GM12875 (cell line): Measurements from ENCODE around the gene INTS15.

Source experiments
- H3K4me3 ChIP-seq: one replicate; pipeline ENCODE4 v1.5.1; 2011; ENCODE audit warnings: low read depth, low read length, control low read depth
- TF ChIP-seq, protein P1 (sequence below): IDR thresholded peaks from 2 replicates; pipeline ENCODE4 v1.5.1; 2011; ENCODE audit warnings: low read depth, mild to moderate bottlenecking, control low read depth, inconsistent platforms, low read length, moderate library complexity, borderline replicate concordance; ENCODE audit not compliant: insufficient read depth

The INTS15 gene

DNA sequence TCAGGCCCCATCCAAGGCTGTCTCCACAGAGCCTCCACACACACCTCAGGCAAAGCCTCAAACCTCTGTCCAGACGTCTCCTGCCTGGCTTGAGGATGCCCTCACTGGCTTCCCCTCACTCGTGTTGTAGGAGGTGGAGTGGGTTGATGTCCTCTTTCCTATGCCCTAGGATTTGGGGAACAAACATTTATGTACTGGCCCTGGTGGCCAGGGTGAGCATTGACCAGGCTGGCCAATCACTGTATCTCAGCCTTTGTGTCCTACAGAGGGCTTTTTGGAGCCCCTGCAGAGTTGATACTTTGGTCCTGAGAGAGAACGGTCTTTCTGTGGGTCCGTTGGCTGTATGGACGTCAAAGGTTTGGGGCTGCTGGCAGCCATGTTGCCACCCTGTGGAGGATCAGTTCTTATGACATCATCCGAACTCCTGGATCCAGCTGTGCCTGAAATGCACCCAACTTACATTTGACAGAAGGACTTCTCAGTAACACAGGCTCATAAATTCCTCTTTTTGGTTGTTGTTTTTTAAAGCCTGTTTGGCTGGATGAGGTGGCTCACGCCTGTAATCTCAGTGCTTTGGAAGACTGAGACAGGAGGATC lies 36.3 kb upstream of the INTS15 start:
- no peak overlapping the region for H3K4me3 ChIP-seq
- TF ChIP-seq, protein P1, sequence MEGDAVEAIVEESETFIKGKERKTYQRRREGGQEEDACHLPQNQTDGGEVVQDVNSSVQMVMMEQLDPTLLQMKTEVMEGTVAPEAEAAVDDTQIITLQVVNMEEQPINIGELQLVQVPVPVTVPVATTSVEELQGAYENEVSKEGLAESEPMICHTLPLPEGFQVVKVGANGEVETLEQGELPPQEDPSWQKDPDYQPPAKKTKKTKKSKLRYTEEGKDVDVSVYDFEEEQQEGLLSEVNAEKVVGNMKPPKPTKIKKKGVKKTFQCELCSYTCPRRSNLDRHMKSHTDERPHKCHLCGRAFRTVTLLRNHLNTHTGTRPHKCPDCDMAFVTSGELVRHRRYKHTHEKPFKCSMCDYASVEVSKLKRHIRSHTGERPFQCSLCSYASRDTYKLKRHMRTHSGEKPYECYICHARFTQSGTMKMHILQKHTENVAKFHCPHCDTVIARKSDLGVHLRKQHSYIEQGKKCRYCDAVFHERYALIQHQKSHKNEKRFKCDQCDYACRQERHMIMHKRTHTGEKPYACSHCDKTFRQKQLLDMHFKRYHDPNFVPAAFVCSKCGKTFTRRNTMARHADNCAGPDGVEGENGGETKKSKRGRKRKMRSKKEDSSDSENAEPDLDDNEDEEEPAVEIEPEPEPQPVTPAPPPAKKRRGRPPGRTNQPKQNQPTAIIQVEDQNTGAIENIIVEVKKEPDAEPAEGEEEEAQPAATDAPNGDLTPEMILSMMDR = no peak

DNA sequence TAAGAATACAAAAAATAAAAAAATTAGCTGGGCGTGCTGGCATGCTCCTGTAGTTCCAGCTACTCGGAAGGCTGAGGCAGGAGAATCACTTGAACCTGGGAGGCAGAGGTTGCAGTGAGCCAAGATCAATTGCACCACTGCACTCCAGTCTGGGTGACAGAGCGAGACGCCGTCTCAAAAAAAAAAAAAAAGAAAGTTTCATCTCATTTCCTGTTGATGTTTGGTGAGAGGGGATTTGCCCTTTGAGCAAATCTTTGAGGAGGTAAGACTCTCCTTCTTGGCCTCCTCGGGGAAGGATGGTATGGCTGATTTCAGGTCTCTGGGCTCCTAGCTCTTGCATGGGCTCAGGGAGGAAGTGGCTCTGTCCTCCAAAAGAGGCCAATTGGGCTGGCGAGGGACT lies 35.0 kb upstream of the INTS15 start:
- TF ChIP-seq, protein P1 = no peak

DNA sequence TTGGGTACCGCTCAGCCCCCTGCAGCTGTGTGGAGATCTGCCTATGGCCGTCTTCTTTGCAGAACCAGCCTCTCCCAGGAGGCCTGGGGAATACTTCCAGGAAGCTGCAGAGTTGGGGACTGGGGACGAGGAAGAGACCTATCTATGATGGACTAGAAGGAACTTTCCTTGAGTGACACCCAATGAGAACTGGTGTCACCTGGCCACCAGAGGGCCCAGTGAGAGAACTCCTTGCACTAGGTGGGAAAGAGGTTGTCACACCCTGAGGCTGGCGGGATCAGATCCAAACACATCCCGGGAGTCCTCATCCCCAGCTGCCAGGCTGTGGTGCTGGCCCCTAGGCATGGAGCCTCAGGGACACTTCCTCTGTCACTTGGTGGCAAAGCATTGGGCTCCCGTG lies 33.6 kb upstream of the INTS15 start:
- TF ChIP-seq, protein P1 = peak; percentile 44; the same call in 1 of the 2 replicates
- H3K4me3 ChIP-seq = no peak overlapping the region

More for the DNA sequence above, 35.0 kb upstream of the INTS15 start:
- H3K4me3 ChIP-seq = no peak overlapping the region

DNA sequence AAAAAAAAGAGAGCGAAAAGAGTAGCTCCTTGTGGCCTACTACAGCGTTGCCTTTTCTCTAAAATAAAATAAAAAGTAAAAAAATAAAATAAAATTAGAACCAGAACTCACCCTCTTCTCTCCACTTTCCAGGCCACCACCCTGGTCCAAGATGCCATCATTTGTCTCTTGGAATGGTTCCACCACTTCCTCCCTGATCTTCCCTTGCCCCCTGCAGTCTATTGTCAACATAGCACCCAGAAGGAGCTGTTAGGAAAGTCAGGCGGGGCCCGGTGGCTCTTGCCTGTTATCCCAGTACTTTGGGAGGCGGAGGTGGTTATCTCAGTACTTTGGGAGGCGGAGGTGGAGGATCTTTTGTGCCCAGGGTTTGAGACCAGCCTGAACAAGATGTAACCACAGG lies 31.0 kb upstream of the INTS15 start:
- TF ChIP-seq, protein P1 = peak; percentile 50

DNA sequence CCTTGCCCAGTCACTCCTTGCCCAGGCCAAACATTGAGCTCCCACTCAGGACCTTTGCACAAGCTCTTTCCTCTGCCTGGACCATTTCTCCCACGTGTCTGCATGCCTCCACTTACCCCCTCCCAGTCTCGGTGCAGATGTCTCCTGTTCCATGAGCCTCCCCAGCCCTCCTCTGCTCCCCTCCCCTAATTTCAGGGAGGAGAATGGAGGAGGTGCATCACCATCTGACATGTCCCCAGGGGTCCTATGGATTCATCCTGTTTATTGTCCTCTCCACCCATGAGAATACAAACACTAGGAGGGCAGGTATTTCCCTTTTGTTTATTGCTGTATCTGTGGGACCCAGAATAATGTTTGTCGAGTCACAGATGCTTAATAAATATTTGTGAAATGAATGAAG lies 29.9 kb upstream of the INTS15 start:
- TF ChIP-seq, protein P1 = no peak
- no peak overlapping the region for H3K4me3 ChIP-seq

More for the DNA sequence above, 31.0 kb upstream of the INTS15 start:
- no peak overlapping the region for H3K4me3 ChIP-seq

DNA sequence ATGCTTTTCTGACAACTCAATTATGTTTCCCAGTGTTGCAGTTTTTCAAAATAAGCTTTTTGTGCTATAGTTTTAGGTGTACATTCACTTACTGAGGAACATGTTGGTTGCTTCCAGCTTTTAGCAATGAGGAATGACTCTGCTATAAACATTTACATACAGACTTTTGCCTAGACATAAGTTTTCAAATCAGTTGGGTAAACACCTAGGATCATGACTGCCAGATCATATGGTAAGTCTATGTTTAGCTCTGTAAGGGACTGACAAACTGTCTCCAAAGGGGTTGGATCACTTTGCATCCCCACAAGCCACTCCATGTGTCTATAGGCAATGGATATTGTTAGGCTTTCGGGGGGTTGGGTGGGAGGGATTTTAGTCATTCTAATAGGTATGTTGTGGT lies 27.7 kb upstream of the INTS15 start:
- H3K4me3 ChIP-seq = no peak overlapping the region
- TF ChIP-seq, protein P1 = no peak

DNA sequence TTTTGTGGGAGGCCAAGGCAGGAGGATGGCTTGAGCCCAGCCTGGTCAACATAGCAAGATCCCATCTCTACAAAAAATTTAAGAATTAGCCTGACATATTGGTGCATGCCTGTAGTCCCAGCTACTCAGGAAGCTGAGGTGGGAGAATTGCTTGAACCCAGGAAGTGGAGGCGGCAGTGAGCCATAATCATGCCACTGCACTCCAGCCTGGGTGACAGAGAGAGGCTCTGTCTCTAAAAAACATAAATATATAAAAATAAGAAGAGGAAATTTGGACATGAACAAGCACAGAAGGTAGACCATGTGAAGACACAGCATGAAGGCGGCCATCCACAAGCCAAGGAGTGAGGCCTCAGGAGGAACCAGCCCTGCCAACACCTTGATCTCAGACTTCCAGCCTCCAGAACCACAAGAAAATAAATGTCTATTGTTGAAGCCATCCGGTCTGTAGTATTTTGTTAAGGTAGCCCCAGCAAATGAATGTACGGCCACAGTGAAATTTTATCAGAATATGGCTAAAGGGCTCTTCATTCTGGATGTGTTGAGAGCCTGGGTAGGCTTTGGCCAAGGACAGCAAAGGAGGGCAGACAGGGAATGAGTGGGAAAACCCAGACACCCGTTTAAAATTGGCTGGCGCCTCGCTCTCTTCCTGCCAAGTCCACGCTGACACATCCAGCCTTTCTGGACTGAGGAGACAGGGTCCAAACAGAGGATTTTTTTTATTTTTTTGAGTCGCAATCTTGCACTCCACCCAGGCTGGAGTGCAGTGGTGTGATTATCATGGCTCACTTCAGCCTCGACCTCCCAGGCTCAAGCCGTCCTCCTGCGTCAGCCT lies 25.7 kb upstream of the INTS15 start:
- TF ChIP-seq, protein P1 = no peak
- no peak overlapping the region for H3K4me3 ChIP-seq
